ENCODE measurements around the gene TMEM170B.

GRCh38 chr6:11494786-11495564 lies 42.6 kb upstream of the TMEM170B start:
- no peak for TF ChIP-seq CTCF (IDR thresholded peaks at IDR 0.05)
- no peak for TF ChIP-seq POLR2A (IDR thresholded peaks at IDR 0.05)
